SK-N-MC (cell line): ENCODE measurements around the gene CNPY4.

ENCODE experiments used
- EZH2 ChIP-seq: fragments of 200-600 bp; sonication (generic); IDR thresholded peaks from one replicate; pipeline ENCODE4 v1.6.1; 2017; ENCODE audit warnings: antibody characterized with exemption
- POLR2AphosphoS5 ChIP-seq: IDR thresholded peaks from 2 replicates; pipeline ENCODE4 v1.6.1; 2012; ENCODE audit warnings: mild to moderate bottlenecking, low read depth, low read length, borderline replicate concordance

GRCh38 chr7:100124301-100125230 lies 5.1 kb downstream of the CNPY4 start:
- TF ChIP-seq POLR2AphosphoS5 (no peak), EZH2 (no peak)
